NB4 (cell line): Measurements from ENCODE around the gene FN1.

Source experiments
- POLR2A ChIP-seq: IDR thresholded peaks from 2 replicates; pipeline ENCODE4 v1.6.1; 2011; ENCODE audit warnings: mild to moderate bottlenecking; ENCODE audit not compliant: insufficient read length; ENCODE audit errors: extremely low read depth
- TF ChIP-seq, protein P1 (sequence below): IDR thresholded peaks from one replicate; pipeline ENCODE4 v1.5.1; 2012; ENCODE audit warnings: low read depth, low read length

DNA sequence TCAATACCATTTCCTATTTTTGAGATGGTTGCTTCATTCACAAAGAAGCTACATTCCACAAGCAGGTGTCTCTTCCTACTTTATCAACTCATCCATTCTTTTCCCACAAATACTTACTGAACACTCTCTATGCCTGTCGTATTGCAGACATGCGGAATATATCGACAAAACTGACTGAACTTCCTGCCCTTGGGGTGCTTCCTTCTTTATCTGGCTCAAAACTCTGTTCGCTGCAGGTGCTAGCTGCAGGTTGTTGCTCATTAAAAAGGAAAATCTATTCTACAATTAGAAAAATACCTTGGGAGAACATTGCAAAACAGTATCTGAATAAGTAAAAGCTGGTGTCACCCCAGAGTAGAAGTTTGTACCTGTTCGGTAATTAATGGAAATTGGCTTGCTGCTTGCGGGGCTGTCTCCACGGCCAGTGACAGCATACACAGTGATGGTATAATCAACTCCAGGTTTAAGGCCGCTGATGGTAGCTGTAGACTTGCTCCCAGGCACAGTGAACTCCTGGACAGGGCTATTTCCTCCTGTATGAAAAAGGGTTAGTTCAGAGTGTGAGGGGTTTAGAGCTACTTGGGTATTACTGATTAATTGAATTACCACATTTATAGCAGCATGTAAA is 52.1 kb downstream of the FN1 start:
- TF ChIP-seq, protein P1, sequence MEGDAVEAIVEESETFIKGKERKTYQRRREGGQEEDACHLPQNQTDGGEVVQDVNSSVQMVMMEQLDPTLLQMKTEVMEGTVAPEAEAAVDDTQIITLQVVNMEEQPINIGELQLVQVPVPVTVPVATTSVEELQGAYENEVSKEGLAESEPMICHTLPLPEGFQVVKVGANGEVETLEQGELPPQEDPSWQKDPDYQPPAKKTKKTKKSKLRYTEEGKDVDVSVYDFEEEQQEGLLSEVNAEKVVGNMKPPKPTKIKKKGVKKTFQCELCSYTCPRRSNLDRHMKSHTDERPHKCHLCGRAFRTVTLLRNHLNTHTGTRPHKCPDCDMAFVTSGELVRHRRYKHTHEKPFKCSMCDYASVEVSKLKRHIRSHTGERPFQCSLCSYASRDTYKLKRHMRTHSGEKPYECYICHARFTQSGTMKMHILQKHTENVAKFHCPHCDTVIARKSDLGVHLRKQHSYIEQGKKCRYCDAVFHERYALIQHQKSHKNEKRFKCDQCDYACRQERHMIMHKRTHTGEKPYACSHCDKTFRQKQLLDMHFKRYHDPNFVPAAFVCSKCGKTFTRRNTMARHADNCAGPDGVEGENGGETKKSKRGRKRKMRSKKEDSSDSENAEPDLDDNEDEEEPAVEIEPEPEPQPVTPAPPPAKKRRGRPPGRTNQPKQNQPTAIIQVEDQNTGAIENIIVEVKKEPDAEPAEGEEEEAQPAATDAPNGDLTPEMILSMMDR: no peak
- TF ChIP-seq POLR2A: no peak
